ENCODE data around the gene C19orf47. TPM values are rescaled to one million over a fixed set of nuclear protein-coding genes. Genes with fewer than 3 reads are reported as not detected.

Gene C19orf47
- total RNA-seq, 1 experiment from 2014 or later = 18.0 TPM

- no peak for TF ChIP-seq ZNF274 (IDR thresholded peaks at IDR 0.05; ENCODE audit: low read depth, low read length)
- no peak for TF ChIP-seq YY1 (IDR thresholded peaks at IDR 0.05; ENCODE audit: extremely low read depth, insufficient replicate concordance, low read depth, low read length)
- TF ChIP-seq EZH2phosphoT487 (IDR thresholded peaks at IDR 0.05; ENCODE audit: borderline replicate concordance) = no peak
- no peak for TF ChIP-seq POLR2A (IDR thresholded peaks at IDR 0.05; ENCODE audit: borderline replicate concordance, extremely low read depth, insufficient read depth, insufficient read length)
- TF ChIP-seq MAX (IDR thresholded peaks at IDR 0.05) = no peak
- TF ChIP-seq SP1 (IDR thresholded peaks at IDR 0.05; ENCODE audit: low read depth) = no peak
- no peak for TF ChIP-seq REST (IDR thresholded peaks at IDR 0.05; ENCODE audit: low read depth)
- TF ChIP-seq CEBPB (IDR thresholded peaks at IDR 0.05; ENCODE audit: low read depth) = no peak
- TF ChIP-seq EGR1 (IDR thresholded peaks at IDR 0.05; ENCODE audit: low read depth) = no peak
- TF ChIP-seq SRF (IDR thresholded peaks at IDR 0.05; ENCODE audit: low read depth) = no peak
- no peak for TF ChIP-seq JUND (IDR thresholded peaks at IDR 0.05)
- RAD21 ChIA-PET (ENCODE audit: low non-redundant PET in 1 of 2, low total read pairs in 2 of 2, uncharacterized antibody in 2 of 2, unreplicated experiment in 2 of 2) = no interaction called here
- CTCF ChIA-PET = no interaction called here
- H3K4me1 ChIP-seq (ENCODE audit: control insufficient read depth in 1 of 2, insufficient read depth in 2 of 2, low read length in 2 of 2) = no peaks in the 10 kb centered on the region
- intact Hi-C loops (cut with micrococcal nuclease) = no loop called here
- peaks cover 14 to 23% of the 10 kb centered on the region in 2 experiments for H3K36me3 ChIP-seq (ENCODE audit: control insufficient read depth in 1 of 2, insufficient read depth in 2 of 2, low read length in 2 of 2)
- no peaks in the 10 kb centered on the region for H4K20me1 ChIP-seq (ENCODE audit: insufficient read depth)
- H3K79me2 ChIP-seq (ENCODE audit: insufficient read depth, low read length) = peaks cover 17% of the 10 kb centered on the region
- H3K27me3 ChIP-seq (ENCODE audit: insufficient read depth, low read length) = no peaks in the 10 kb centered on the region
- POLR2A ChIA-PET = no interaction called here
- H3K27ac ChIP-seq (ENCODE audit: low read depth, low read length) = no peak overlapping the region
- no peak overlapping the region for H2AFZ ChIP-seq (ENCODE audit: low read depth, low read length, poor library complexity, severe bottlenecking)
- DNase-seq (ENCODE audit: low read depth, low spot score) (no peak), ATAC-seq (no peak)
- H3K4me2 ChIP-seq (ENCODE audit: low read length) = no peak overlapping the region
- H3K9ac ChIP-seq (ENCODE audit: low read length) = no peak overlapping the region
- H3K9me2 ChIP-seq (ENCODE audit: insufficient read depth) = no peaks in the 10 kb centered on the region
- no peaks in the 10 kb centered on the region for H3K9me3 ChIP-seq (ENCODE audit: control insufficient read depth in 1 of 2, insufficient read depth in 1 of 2, low read depth in 1 of 2, low read length in 2 of 2)
- no TSS peak for BruUV-seq (replicated peaks)
- H3K4me3 ChIP-seq (replicated peaks in 1 of 2; ENCODE audit: low read depth in 1 of 2, low read length in 2 of 2) = no peak overlapping the region
These were observed 11.1 kb downstream of the C19orf47 start for GRCh38 chr19:40337107-40337506.
